GM18951 (cell line): ENCODE data around the gene JAK2.
"Not testable (repeated sequence)": the region's sequence is repeated elsewhere in the genome, so short reads cannot be mapped to it uniquely, and the experiment has no call there.

Experiments
- POLR2A ChIP-seq: IDR thresholded peaks from 4 replicates; pipeline ENCODE4 v1.6.1; 2011; ENCODE audit warnings: mild to moderate bottlenecking; ENCODE audit not compliant: insufficient read length, insufficient read depth; ENCODE audit errors: extremely low read depth
- in situ Hi-C: fragments of 300-500 bp; cut with MboI; formaldehyde crosslinking; loops from one replicate; pipeline ENCODE4 v1.12.0; 2022; ENCODE audit warnings: low sequenced_read_pairs, mixed read lengths, inconsistent platforms; ENCODE audit not compliant: unreplicated experiment

JAK2 gene

DNA sequence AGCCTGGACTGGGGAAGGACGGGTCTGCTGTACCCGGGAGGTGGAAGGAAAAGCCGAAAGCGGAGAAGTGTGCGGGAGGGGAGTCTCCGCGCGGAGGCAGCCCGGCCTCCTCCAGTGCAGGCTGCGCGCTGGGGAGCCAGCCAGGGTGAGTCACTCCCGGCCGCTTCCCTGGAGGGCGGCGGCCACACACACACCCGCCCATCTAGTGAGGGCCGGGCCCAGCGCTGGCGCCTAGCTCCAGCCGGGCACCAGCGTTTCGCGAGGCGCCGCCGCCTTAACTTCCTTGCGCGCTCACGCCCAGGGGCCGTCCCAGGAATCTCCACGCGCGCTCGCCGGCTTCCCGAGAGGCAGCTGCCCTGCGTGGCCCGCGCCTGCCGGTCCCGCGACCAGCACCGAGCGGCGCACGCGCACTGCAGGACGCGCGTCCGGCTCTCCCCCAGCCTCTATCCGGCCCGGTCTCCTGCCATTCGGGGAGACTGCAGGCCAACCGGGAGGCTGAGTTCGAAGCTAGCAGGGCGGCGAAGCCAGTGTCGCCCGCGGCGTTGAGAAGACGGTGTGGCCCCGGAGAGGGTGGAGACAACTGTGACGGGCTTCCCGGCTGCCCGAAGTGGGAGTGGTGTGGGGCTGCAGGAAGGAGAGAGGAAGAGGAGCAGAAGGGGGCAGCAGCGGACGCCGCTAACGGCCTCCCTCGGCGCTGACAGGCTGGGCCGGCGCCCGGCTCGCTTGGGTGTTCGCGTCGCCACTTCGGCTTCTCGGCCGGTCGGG is at the start of gene JAK2:
Gene JAK2, plus strand, starts transcription at position 652 of the 765 bp plus-strand sequence. CDS start 36,716 bp downstream, outside the sequence.
- in situ Hi-C loops, result loop anchor here (10.0 kb wide), 1 partner anchor 240 kb away; the partner anchor contains the start of gene AK3
- TF ChIP-seq POLR2A, result peak; percentile 88

DNA sequence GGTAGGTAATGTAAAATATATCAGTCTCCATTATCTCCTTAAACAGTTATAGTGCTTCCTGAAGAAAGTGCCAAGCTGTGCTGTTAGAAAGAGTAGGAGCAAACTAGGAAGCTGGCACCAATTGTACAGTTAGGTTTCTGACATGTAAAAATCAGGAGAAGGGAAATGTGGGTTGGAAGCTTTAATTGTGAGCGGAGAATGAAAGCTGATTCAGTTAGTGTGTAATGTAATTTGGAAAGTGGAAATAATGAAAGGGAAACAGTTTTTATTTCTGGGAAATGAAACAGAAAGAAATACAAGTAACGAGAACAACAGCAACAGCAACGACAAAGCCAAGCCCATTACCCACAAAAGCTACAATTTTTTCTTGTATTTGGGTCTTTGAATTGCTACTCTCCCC is 48.8 kb upstream of the JAK2 start:
- no peak for TF ChIP-seq POLR2A
- in situ Hi-C loops, result no loop called here

DNA sequence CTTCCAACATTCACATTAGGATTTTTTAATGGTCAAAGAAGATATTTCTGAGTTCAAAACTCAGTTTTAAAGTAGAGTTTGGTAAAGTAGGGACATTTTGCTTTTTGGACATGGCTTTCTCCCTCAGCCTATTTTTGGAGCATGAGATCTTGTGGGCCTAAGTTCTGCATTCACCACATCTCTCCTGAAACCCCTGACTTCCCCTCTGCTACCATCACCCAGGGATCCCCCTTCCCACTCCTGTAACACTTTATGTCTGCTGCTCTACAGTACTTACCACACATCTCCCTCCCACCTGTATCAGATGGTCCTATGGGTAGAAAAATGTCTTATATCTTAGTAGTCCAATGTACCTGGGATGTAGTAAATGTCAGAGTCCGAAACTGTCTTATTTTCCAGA is 48.2 kb upstream of the JAK2 start:
- TF ChIP-seq POLR2A, result no peak

DNA sequence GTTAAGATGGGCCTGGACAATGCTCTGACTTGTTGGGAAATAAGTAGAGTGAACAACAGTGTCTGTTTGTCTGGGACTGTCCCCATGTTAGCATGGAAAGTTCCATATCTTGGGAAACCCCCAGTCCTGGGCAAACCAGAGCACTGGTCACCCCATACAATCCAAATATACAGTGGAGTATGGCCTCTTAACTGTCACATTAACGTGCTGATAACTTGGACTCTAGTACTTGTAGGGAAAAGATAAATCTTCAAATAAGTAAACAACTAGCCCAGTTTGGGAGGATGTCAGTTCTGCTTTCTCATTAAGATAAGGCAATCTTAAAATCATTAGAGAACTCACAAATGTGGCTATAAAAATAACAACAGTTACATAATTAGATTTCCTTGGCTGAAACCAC is 47.6 kb upstream of the JAK2 start:
- no peak for TF ChIP-seq POLR2A
- in situ Hi-C loops, result no loop called here

More for the DNA sequence above, 48.2 kb upstream of the JAK2 start:
- in situ Hi-C loops, result no loop called here

DNA sequence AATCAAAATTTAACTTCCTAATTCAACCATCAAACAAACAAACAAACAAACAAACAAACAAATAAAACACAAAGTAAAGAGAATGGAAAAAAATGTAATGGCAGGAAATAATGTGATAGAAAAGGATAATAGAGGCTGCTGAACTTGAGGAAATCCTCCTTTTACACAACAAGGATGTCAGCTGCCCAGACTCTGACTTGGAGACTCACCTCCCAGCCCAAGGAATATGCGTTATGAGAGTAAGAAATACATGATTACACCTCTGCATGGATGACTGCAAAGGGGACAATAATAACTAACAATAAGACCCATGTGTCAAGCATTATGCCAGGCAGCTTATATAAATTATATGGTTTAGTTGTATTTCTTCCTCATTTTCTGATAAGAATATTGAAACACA is 46.6 kb upstream of the JAK2 start:
- TF ChIP-seq POLR2A, result no peak
- in situ Hi-C loops, result no loop called here

DNA sequence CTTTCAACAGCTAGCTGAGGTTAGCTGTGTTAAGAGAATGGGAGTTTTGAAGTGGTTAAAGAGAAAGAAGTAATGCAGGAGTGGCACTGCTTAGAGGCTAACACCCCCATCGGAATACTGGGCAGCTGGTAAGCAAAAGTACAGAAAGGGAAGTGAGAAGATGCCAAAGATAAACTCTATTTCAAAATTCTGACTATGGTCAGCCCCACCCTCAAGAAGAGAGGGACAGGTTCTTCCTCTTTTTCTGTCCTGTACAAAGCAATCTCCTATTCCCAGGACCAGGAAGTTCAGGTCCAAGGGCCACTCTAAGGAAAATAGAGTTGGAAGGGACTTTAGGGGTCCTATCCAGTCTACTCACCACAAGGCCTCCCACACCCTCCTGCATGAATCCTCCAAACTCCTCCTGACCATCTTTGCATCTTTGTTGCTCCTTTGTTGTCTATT is 45.9 kb upstream of the JAK2 start:
- in situ Hi-C loops, result no loop called here
- no peak for TF ChIP-seq POLR2A

DNA sequence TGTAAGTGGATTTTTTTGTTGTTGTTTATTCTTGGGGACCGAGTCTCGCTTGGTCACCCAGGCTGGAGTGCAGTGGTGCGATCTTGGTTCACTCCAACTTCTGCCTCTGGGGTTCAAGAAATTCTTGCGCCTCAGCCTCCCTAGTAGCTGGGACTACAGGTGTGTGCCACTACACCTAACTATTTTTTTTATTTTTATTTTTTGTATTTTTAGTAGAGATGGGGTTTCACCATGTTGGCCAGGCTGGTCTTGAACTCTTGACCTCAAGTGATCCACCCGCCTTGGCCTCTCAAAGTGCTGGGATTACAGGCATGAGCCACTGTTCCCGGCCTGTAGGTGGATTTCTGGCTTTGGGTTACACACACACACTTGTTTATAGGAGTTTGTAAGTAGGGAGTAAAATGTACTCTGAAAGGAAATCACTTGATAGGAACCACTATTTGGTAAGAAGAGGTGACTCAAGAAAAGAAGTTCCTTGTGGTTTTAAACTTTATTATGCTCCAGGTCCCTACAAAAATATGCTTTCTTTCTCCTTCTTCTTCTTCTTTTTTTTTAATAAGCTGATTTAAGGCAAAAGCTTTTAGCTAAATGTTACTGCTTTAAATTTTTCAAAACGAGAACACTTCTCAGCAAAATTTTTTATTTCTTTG is 42.9 kb upstream of the JAK2 start:
- in situ Hi-C loops, result not testable (repeated sequence)

DNA sequence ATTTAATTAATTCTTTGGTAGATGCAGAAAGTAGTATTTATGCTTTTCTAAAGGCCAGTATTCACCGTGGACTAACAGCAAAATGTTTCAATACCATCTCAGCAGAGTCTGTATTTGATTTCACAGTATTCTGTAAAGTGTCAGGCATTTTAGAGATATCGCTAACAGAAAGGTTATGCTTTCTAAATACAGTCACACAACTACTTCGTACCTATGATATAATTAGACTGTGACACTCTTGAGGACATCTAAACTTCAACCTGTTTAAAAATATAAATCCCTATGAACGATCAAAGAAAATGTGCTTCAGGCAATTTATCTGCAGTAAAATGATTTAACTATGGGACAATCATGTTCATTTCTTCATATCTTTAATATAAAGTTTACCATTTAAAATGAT is 41.7 kb upstream of the JAK2 start:
- in situ Hi-C loops, result no loop called here
- no peak for TF ChIP-seq POLR2A

DNA sequence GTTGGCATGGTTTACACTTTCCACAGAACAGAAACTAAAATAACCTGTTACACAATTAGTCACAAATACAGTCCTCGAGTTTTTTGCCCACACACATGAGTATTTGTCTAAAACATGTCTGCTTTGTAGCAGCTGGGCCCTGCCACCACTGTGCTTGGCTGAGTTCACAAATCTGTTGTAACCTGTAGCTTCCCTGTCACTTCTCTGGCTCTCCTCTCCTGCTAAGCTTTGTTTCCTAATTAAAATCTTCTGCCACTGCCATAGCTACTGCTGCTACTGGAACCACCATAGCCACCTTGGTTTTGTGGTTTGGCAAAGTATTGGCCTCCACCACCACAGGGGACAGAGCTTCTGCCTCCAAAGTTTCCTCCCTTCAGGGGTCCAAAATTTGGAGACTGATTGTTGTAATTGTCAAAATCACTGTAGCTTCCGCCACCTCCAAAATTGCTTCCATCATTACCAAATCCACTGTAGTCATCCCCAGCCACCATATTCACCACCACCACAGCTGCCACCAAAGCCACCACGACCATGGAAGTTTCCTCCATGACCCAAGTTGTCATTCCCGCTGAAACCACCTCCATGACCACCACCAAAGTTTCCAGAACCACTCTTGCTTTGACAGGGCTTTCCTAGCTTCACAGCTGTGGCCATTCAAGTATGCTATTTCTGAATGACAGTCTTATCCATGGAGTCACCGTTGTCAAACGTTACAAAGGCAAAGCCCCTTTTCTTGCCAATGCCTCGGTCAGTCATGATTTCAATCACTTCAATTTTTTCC is 40.5 kb upstream of the JAK2 start:
- in situ Hi-C loops, result not testable (repeated sequence)

DNA sequence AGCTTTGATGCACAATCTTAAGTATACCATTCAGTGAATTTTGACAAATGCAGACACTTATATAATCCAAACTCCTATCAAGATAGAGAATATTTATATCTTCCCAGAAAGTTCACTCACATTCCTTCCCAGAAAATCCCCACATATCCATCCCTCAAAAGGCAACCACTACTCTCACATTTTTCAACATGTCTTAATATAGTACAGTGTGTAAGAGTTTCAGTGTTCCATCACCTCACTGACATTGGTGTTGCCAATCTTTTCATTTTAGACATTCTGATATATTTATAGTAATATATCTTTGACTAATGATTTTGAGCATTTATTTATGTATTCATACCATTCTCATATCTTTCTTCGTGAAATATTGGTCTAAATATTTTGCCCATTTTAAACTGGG is 38.1 kb upstream of the JAK2 start:
- TF ChIP-seq POLR2A, result no peak
- in situ Hi-C loops, result no loop called here

DNA sequence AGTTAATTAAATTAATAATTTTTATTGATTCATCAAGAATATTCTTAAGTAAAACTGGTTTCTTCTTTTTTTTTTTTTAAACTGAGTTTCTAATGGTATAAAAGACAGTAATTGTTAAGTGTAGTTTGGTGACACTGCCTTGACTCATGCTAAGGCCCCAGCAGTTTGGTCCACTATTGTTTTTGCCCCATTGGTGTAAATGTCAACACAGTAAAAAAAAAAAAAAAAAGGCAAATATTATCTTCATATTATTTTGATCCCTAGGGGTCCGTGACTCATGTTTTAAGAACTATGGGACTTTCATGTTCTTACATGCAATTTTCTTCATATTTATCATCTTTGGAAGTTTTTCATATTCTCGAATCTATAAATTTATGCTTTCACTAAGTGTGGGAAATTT is 29.2 kb upstream of the JAK2 start:
- in situ Hi-C loops, result no loop called here
- no peak for TF ChIP-seq POLR2A

DNA sequence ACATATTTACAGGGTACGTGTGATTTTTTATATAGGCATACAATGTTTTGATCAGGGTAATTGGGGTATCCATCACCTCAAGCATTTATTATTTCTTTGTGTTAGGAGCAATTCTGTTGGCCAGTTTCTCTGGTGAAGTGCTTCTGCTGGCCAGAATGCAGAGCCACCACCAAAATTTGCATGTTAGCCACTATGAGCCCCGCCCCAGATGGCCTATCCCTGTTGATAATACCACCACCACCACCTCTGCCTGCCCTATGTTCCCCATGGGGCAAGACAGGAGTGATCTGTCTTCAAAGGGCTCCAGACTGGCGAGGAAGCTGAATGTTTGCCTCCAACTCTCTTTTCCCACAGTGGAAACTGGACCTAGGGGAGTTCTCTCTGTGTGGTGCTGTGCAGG is 26.0 kb upstream of the JAK2 start:
- TF ChIP-seq POLR2A, result no peak
- in situ Hi-C loops, result no loop called here

DNA sequence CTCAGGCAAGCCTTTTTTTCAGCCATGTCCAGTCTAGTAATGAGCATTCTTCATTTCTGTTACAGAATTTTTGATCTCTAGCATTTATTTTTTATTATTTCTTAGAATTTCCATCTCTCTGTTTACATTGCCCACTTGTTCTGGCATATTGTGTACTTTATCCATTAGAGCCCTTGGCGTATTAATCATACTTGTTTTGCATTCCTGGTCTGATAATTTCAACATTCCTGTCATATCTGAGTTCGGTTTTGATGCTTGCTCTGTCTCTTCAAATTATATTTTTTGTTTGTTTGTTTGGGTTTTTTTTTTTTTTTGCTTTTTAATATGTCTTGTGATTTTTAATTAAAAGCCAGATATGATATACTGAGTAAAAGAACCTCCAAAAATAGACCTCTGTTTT is 23.0 kb upstream of the JAK2 start:
- no peak for TF ChIP-seq POLR2A

DNA sequence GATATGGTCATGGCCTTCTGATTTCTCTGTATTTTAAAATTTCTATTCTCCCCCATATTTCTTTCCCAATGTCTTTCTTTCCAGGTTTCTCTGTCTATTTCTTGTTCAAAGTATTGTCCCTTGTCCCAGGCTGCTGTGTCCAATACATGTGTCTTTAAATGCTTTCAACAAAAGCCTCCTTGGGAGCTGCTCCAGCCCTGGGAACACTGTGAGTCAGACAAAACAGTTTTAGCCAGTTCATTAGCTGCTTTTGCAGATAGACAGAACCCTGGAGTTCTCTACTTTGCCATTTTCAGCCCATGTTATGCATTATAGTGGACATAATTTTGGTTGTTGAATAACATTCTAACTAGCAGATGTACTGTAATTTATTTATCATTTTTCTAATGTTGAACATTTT is 20.5 kb upstream of the JAK2 start:
- TF ChIP-seq POLR2A, result no peak
- in situ Hi-C loops, result no loop called here

More for the DNA sequence above, 23.0 kb upstream of the JAK2 start:
- in situ Hi-C loops, result no loop called here
